Measurements from ENCODE around the gene C2orf42.

DNA sequence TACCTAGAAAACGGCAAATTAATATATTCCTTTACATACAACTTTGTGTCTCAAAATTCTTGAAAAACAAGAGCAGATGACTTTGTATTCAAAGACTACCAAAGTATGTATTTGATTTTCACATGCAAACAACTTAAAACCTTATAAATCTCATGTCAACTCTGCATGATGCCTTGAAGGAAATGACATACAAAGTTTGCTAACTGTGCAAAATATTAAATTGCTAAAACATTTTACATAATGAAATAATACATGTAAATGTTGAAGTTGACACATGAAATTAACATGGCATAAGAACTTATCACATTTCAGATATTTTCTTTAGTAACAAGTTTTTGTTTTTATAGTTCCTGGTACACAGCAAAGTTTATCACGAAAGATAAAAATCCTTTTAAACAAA, 20.8 kb upstream of the C2orf42 start:
- TF ChIP-seq POLR2A (IDR thresholded peaks at IDR 0.05; ENCODE audit: low read depth, low read length) = no peak
- TF ChIP-seq POLR2AphosphoS5 (IDR thresholded peaks at IDR 0.05; ENCODE audit: low read depth, low read length) = no peak
